K562 (cell line): Measurements from ENCODE around the gene NEU1. TPM values are rescaled to one million over a fixed set of nuclear protein-coding genes. Genes with fewer than 3 reads are reported as not detected.

Source experiments
- LCOR ChIP-seq: sonication (generic); formaldehyde crosslinking; IDR thresholded peaks from 2 replicates; pipeline ENCODE4 v1.8.0; 2022; ENCODE audit warnings: mild to moderate bottlenecking, missing genetic modification reagents
- SMARCB1 ChIP-seq: IDR thresholded peaks from 2 replicates; pipeline ENCODE4 v1.6.1; 2011; ENCODE audit warnings: improper control_type of control experiment, low read depth; ENCODE audit not compliant: insufficient read length
- ZNF197 ChIP-seq: fragments of 200-800 bp; sonication (Bioruptor generic); IDR thresholded peaks from 2 replicates; pipeline ENCODE4 v1.6.1; 2016; ENCODE audit warnings: low read depth, missing genetic modification characterization, missing compliant biosample characterization
- ZNF408 ChIP-seq: fragments of 250-450 bp; sonication (Bioruptor Pico); IDR thresholded peaks from 2 replicates; pipeline ENCODE4 v1.4.0; 2020; ENCODE audit warnings: low read depth, mild to moderate bottlenecking, moderate library complexity
- ZNF75A ChIP-seq: fragments of 450-650 bp; formaldehyde crosslinking; IDR thresholded peaks from 2 replicates; pipeline ENCODE4 v1.4.0; 2020; ENCODE audit warnings: mild to moderate bottlenecking
- polyA plus RNA-seq, 8 experiments: library from polyadenylated mRNA; depleted of rRNA in 4 of 8; stranded (reverse) in 5 of 8; unstranded in 3 of 8; fragments of >200 nt; fragmentation: Nextera tagmentation in 2 of 8; fragmentation: Illumina TruSeq in 1 of 8; extraction: Ambion mirVana in 2 of 8; extraction: Trizol in 1 of 8; gene quantifications; 2 replicates each; pipeline versions ENCODE4 v1.2.1 to v1.2.3, GENCODE V29; 2011 to 2014; ENCODE audit warnings: inconsistent platforms in 1 of 8, missing spikeins in 1 of 8
- total RNA-seq, 7 experiments: library from RNA; depleted of rRNA in 6 of 7; stranded (reverse); fragments of >200 nt in 6 of 7; fragmentation: Illumina TruSeq in 2 of 7; extraction: Trizol in 2 of 7; gene quantifications; 2 replicates each; pipeline versions ENCODE4 v1.2.1 to v1.2.3, GENCODE V29; 2011 to 2021; ENCODE audit warnings: low replicate concordance in 1 of 7
- TF ChIP-seq, protein P1 (sequence below): IDR thresholded peaks from 2 replicates; pipeline ENCODE4 v1.6.1; 2011; ENCODE audit warnings: borderline replicate concordance, low read depth, mild to moderate bottlenecking, moderate library complexity, low read length; ENCODE audit not compliant: insufficient read depth, poor library complexity, severe bottlenecking

NEU1 gene
- total and polyA plus RNA-seq, 9 of the 15 experiments (the other 6 are each of a cell fraction or from before 2014, with no cell fraction given): 14.8 to 67.8 (median 51.0) TPM

- TF ChIP-seq, protein P1, sequence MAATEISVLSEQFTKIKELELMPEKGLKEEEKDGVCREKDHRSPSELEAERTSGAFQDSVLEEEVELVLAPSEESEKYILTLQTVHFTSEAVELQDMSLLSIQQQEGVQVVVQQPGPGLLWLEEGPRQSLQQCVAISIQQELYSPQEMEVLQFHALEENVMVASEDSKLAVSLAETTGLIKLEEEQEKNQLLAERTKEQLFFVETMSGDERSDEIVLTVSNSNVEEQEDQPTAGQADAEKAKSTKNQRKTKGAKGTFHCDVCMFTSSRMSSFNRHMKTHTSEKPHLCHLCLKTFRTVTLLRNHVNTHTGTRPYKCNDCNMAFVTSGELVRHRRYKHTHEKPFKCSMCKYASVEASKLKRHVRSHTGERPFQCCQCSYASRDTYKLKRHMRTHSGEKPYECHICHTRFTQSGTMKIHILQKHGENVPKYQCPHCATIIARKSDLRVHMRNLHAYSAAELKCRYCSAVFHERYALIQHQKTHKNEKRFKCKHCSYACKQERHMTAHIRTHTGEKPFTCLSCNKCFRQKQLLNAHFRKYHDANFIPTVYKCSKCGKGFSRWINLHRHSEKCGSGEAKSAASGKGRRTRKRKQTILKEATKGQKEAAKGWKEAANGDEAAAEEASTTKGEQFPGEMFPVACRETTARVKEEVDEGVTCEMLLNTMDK: no peak
- TF ChIP-seq SMARCB1 (no peak), ZNF408 (no peak), ZNF75A (no peak), LCOR (CRISPR knock-in tag) (peak; percentile 75; the same call in 1 of the 2 replicates), ZNF197 (CRISPR knock-in tag) (no peak)
Observed at GRCh38 chr6:31862344-31863235, at the start of gene NEU1 (continued).
